ENCODE measurements around the gene DBNDD2. TPM values are rescaled to one million over a fixed set of nuclear protein-coding genes. Genes with fewer than 3 reads are reported as not detected.

DBNDD2 gene
- total RNA-seq, 1 experiment from 2014 or later: 74.3 TPM

DNA sequence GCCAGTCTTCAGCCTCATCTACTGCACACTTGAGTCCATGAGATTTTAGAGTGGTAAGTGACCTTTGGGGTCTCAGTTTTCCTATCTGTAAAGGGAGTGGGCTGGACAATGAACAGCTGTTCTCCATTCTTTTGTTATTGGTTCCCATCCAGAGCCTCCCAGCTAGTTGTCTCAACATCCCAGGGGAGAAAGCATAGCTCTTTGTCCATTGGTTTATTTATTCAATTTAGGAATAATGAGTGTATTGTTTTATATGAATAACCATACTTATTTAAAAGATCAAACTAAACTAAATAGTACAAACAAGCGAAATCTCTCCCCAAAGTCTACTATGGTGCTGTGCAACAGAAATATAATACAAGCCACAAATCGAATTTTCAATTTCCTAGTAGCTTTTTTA is 21.5 kb downstream of the DBNDD2 start:
- TF ChIP-seq, protein P1, sequence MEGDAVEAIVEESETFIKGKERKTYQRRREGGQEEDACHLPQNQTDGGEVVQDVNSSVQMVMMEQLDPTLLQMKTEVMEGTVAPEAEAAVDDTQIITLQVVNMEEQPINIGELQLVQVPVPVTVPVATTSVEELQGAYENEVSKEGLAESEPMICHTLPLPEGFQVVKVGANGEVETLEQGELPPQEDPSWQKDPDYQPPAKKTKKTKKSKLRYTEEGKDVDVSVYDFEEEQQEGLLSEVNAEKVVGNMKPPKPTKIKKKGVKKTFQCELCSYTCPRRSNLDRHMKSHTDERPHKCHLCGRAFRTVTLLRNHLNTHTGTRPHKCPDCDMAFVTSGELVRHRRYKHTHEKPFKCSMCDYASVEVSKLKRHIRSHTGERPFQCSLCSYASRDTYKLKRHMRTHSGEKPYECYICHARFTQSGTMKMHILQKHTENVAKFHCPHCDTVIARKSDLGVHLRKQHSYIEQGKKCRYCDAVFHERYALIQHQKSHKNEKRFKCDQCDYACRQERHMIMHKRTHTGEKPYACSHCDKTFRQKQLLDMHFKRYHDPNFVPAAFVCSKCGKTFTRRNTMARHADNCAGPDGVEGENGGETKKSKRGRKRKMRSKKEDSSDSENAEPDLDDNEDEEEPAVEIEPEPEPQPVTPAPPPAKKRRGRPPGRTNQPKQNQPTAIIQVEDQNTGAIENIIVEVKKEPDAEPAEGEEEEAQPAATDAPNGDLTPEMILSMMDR (IDR thresholded peaks at IDR 0.05; ENCODE audit: insufficient read depth in 1 of 2, low read depth in 1 of 2, low read length in 1 of 2, severe bottlenecking in 1 of 2, unreplicated experiment in 1 of 2): no peak
- H3K9me3 Mint-ChIP-seq (ENCODE audit: unreplicated experiment): no peaks in the 10 kb centered on the region
- CTCF ChIA-PET: interaction anchor here (1.2 to 3.6 kb wide), 3 partner anchors 7 to 56 kb away, joined by 3 to 35 read pairs (median 4); no protein-coding TSS in a partner anchor
- H3K27me3 ChIP-seq (replicated peaks; ENCODE audit: control insufficient read depth, insufficient read depth, low read length): no peaks in the 10 kb centered on the region
- peaks cover 17% of the 10 kb centered on the region for H3K36me3 Mint-ChIP-seq (ENCODE audit: insufficient read depth, unreplicated experiment)
- no peak overlapping the region for H3K4me3 ChIP-seq (ENCODE audit: low read depth, low read length)
- H3K36me3 ChIP-seq (ENCODE audit: control insufficient read depth, insufficient read depth, low read length): no peaks in the 10 kb centered on the region
- no peak overlapping the region for H3K4me3 Mint-ChIP-seq (ENCODE audit: unreplicated experiment)
- no peak for DNase-seq
- POLR2A ChIA-PET: no interaction called here
- H3K4me1 Mint-ChIP-seq (ENCODE audit: low read depth, unreplicated experiment): peaks cover 15% of the 10 kb centered on the region
- no peak overlapping the region for H3K27ac Mint-ChIP-seq (ENCODE audit: unreplicated experiment)
- no peaks in the 10 kb centered on the region for H3K9me3 ChIP-seq
- intact Hi-C loops (cut with micrococcal nuclease; ENCODE audit: unreplicated experiment): no loop called here
- no peaks in the 10 kb centered on the region for H3K4me1 ChIP-seq
- BruUV-seq (replicated peaks): no TSS peak
- H3K27me3 Mint-ChIP-seq (ENCODE audit: insufficient read depth, unreplicated experiment): no peaks in the 10 kb centered on the region

- intact Hi-C loops (cut with micrococcal nuclease; ENCODE audit: unreplicated experiment): no loop called here
- no peak overlapping the region for H3K4me3 Mint-ChIP-seq (ENCODE audit: unreplicated experiment)
- H3K36me3 Mint-ChIP-seq (ENCODE audit: insufficient read depth, unreplicated experiment): peaks cover 6% of the 10 kb centered on the region
- no peak overlapping the region for H3K27ac Mint-ChIP-seq (ENCODE audit: unreplicated experiment)
- no peaks in the 10 kb centered on the region for H3K36me3 ChIP-seq (ENCODE audit: control insufficient read depth, insufficient read depth, low read length)
- no peaks in the 10 kb centered on the region for H3K27me3 Mint-ChIP-seq (ENCODE audit: insufficient read depth, unreplicated experiment)
- no peaks in the 10 kb centered on the region for H3K27me3 ChIP-seq (replicated peaks; ENCODE audit: control insufficient read depth, insufficient read depth, low read length)
- 0 out of 2 replicates have a peak, but pooled peaks cover 3% of the 10 kb centered on the region for H3K4me1 ChIP-seq
- TF ChIP-seq, protein P1 (IDR thresholded peaks at IDR 0.05; ENCODE audit: insufficient read depth in 1 of 2, low read depth in 1 of 2, low read length in 1 of 2, severe bottlenecking in 1 of 2, unreplicated experiment in 1 of 2): no peak
- H3K9me3 Mint-ChIP-seq (ENCODE audit: unreplicated experiment): no peaks in the 10 kb centered on the region
- CTCF ChIA-PET: interaction anchor here (0.6 kb wide), 1 partner anchor 20 kb away, joined by 4 read pairs; no protein-coding TSS in a partner anchor
- DNase-seq: no peak
- H3K4me1 Mint-ChIP-seq (ENCODE audit: low read depth, unreplicated experiment): peaks cover 17% of the 10 kb centered on the region
- no TSS peak for BruUV-seq (replicated peaks)
- POLR2A ChIA-PET: no interaction called here
- H3K9me3 ChIP-seq: no peaks in the 10 kb centered on the region
- no peak overlapping the region for H3K4me3 ChIP-seq (ENCODE audit: low read depth, low read length)
Observed at GRCh38 chr20:45432294-45432693, 24.2 kb downstream of the DBNDD2 start.

- Mint-ChIP-seq H3K36me3 (ENCODE audit: insufficient read depth, unreplicated experiment) (peaks cover 6% of the 10 kb centered on the region), H3K27ac (ENCODE audit: unreplicated experiment) (no peak overlapping the region), H3K4me3 (ENCODE audit: unreplicated experiment) (no peak overlapping the region), H3K27me3 (ENCODE audit: insufficient read depth, unreplicated experiment) (no peaks in the 10 kb centered on the region), H3K9me3 (ENCODE audit: unreplicated experiment) (no peaks in the 10 kb centered on the region), H3K4me1 (ENCODE audit: low read depth, unreplicated experiment) (peaks cover 15% of the 10 kb centered on the region)
- ChIA-PET CTCF (interaction anchor here (1.0 to 1.3 kb wide), 2 partner anchors 41 to 110 kb away, joined by 3 to 6 read pairs; no protein-coding TSS in a partner anchor), POLR2A (no interaction called here)
- no peak overlapping the region for H3K4me3 ChIP-seq (ENCODE audit: low read depth, low read length)
- H3K9me3 ChIP-seq: no peaks in the 10 kb centered on the region
- no peak for DNase-seq
- H3K27me3 ChIP-seq (replicated peaks; ENCODE audit: control insufficient read depth, insufficient read depth, low read length): no peaks in the 10 kb centered on the region
- intact Hi-C loops (cut with micrococcal nuclease; ENCODE audit: unreplicated experiment): no loop called here
- no peaks in the 10 kb centered on the region for H3K36me3 ChIP-seq (ENCODE audit: control insufficient read depth, insufficient read depth, low read length)
- BruUV-seq (replicated peaks): no TSS peak
- TF ChIP-seq, protein P1 (IDR thresholded peaks at IDR 0.05; ENCODE audit: insufficient read depth in 1 of 2, low read depth in 1 of 2, low read length in 1 of 2, severe bottlenecking in 1 of 2, unreplicated experiment in 1 of 2): no peak
- 0 out of 2 replicates have a peak, but pooled peaks cover 3% of the 10 kb centered on the region for H3K4me1 ChIP-seq
Observed at GRCh38 chr20:45433316-45433715, 25.2 kb downstream of the DBNDD2 start.
